Keratinocyte (primary cell): ENCODE results near the gene CCDC86. TPM values are rescaled to one million over a fixed set of nuclear protein-coding genes. Genes with fewer than 3 reads are reported as not detected.

Source experiments
- DNase-seq: peaks from one replicate; pipeline ENCODE4 v3.0.0-alpha.2; 2011; ENCODE audit warnings: low read depth, missing footprints, low spot score
- FAIRE-seq: peaks from 2 replicates; lab custom pipeline; 2011; peaks lifted over from hg19 to GRCh38; lab: Jason Lieb, UNC
- H2AFZ ChIP-seq: 2 replicates; pipeline ENCODE4 v1.6.0; 2012; ENCODE audit warnings: low read length, control low read depth, inconsistent platforms; ENCODE audit not compliant: control insufficient read depth
- H3K27ac ChIP-seq: 2 replicates; pipeline ENCODE4 v1.5.1; 2011; ENCODE audit warnings: low read length; ENCODE audit not compliant: control insufficient read depth, insufficient read depth
- H3K27me3 ChIP-seq: 3 replicates; pipeline ENCODE4 v1.6.0; 2011; ENCODE audit warnings: low read length; ENCODE audit not compliant: control insufficient read depth, insufficient read depth; ENCODE audit errors: extremely low read depth
- H3K36me3 ChIP-seq, 2 experiments: 2 replicates in 1 of 2; 3 replicates in 1 of 2; pipeline ENCODE4 v1.5.1; 2011; ENCODE audit warnings: low read length in 2 of 2, mild to moderate bottlenecking in 1 of 2; ENCODE audit not compliant: control insufficient read depth in 2 of 2, insufficient read depth in 2 of 2; ENCODE audit errors: extremely low read depth in 1 of 2
- H3K4me1 ChIP-seq: 3 replicates; pipeline ENCODE4 v1.5.1; 2011; ENCODE audit warnings: low read length; ENCODE audit not compliant: control insufficient read depth, insufficient read depth; ENCODE audit errors: extremely low read depth
- H3K4me2 ChIP-seq: 3 replicates; pipeline ENCODE4 v1.6.0; 2011; ENCODE audit warnings: low read depth, low read length; ENCODE audit not compliant: control insufficient read depth, insufficient read depth; ENCODE audit errors: extremely low read depth
- H3K4me3 ChIP-seq, 3 experiments: fragments of 200-600 bp in 1 of 3; sonication (generic) in 1 of 3; 2 replicates in 2 of 3; 3 replicates in 1 of 3; pipeline ENCODE4 v1.5.1; 2011 to 2016; ENCODE audit warnings: low read length in 3 of 3, mild to moderate bottlenecking in 3 of 3, control low read depth in 2 of 3, inconsistent platforms in 1 of 3, low read depth in 1 of 3, mixed read lengths in 1 of 3, mixed run types in 1 of 3, moderate library complexity in 1 of 3; ENCODE audit not compliant: control insufficient read depth in 2 of 3, insufficient read depth in 2 of 3; ENCODE audit errors: extremely low read depth in 1 of 3
- H3K79me2 ChIP-seq: 2 replicates; pipeline ENCODE4 v1.6.0; 2012; ENCODE audit warnings: low read length; ENCODE audit not compliant: control insufficient read depth, insufficient read depth
- H3K9ac ChIP-seq: 3 replicates; pipeline ENCODE4 v1.6.0; 2011; ENCODE audit warnings: low read length; ENCODE audit not compliant: control insufficient read depth, insufficient read depth; ENCODE audit errors: extremely low read depth
- H3K9me1 ChIP-seq: 3 replicates; pipeline ENCODE4 v1.6.0; 2011; ENCODE audit warnings: low read length; ENCODE audit not compliant: control insufficient read depth, insufficient read depth; ENCODE audit errors: extremely low read depth
- H3K9me3 ChIP-seq: 2 replicates; pipeline ENCODE4 v1.5.1; 2012; ENCODE audit warnings: low read depth, low read length; ENCODE audit not compliant: control insufficient read depth
- H4K20me1 ChIP-seq: 3 replicates; pipeline ENCODE4 v1.6.0; 2011; ENCODE audit warnings: low read length; ENCODE audit not compliant: control insufficient read depth, insufficient read depth; ENCODE audit errors: extremely low read depth
- CTCF ChIP-seq, 3 experiments: IDR thresholded peaks in 1 of 3; conservative IDR thresholded peaks in 1 of 3; optimal IDR thresholded peaks in 1 of 3; 2 replicates in 2 of 3; 3 replicates in 1 of 3; pipeline versions ENCODE3 to v1.5.1; 2011; ENCODE audit warnings: low read length in 3 of 3, mild to moderate bottlenecking in 3 of 3, moderate library complexity in 2 of 3, control low read depth in 1 of 3, inconsistent platforms in 1 of 3; ENCODE audit not compliant: insufficient read depth in 2 of 3; ENCODE audit errors: extremely low read depth in 1 of 3
- EZH2 ChIP-seq: IDR thresholded peaks from one replicate; pipeline ENCODE4 v1.6.1; 2012; ENCODE audit warnings: inconsistent platforms, mild to moderate bottlenecking, low read length, moderate library complexity
- dilution Hi-C: fragments of 300-500 bp; cut with MboI; formaldehyde crosslinking; loops from one replicate; pipeline ENCODE4 v1.7.0; 2020; ENCODE audit warnings: low sequenced_read_pairs; ENCODE audit not compliant: extremely low pct_ligation_motif_present
- polyA plus RNA-seq, 5 experiments: library from polyadenylated mRNA; depleted of rRNA in 3 of 5; stranded (reverse) in 3 of 5; stranded (forward) in 1 of 5; unstranded in 1 of 5; fragments of >200 nt; gene quantifications; 1 replicate in 1 of 5; 2 replicates in 3 of 5; 3 replicates in 1 of 5; pipeline versions ENCODE4 v1.2.1 to v1.2.3, GENCODE V29; 2011 to 2012; ENCODE audit warnings: missing spikeins in 2 of 5, low read depth in 1 of 5, low replicate concordance in 1 of 5

CCDC86 gene
- polyA plus RNA-seq, 1 donor (not counting 4 experiments of a cell fraction or from before 2014, with no cell fraction given): 29.3 TPM

GRCh38 chr11:60891103-60891741 lies 49.3 kb downstream of the CCDC86 start:
- H4K20me1 ChIP-seq: no peaks in the 10 kb centered on the region
- no peak for TF ChIP-seq EZH2
- TF ChIP-seq CTCF (optimal IDR thresholded peaks at IDR 0.05 in 1 of 3, IDR thresholded peaks at IDR 0.05 in 1 of 3, conservative IDR thresholded peaks at IDR 0.05 in 1 of 3; ENCODE audit: extremely low read depth in 1 of 3, insufficient read depth in 2 of 3, low read length in 3 of 3): no peak
- peaks cover 6 to 22% of the 10 kb centered on the region in 2 experiments for H3K36me3 ChIP-seq
- H3K4me2 ChIP-seq: no peak overlapping the region
- DNase-seq (no peak), FAIRE-seq (no peak)
- H3K27me3 ChIP-seq: no peaks in the 10 kb centered on the region
- no peaks in the 10 kb centered on the region for H3K79me2 ChIP-seq
- H3K9me1 ChIP-seq: no peaks in the 10 kb centered on the region
- H2AFZ ChIP-seq: no peak overlapping the region
- H3K27ac ChIP-seq: no peak overlapping the region
- no peak overlapping the region for H3K9ac ChIP-seq
- no peaks in the 10 kb centered on the region for H3K4me1 ChIP-seq
- no peaks in the 10 kb centered on the region for H3K9me3 ChIP-seq
- dilution Hi-C loops: no loop called here
- no peak overlapping the region for H3K4me3 ChIP-seq

GRCh38 chr11:60895687-60896086 lies 53.8 kb downstream of the CCDC86 start:
- H3K4me3 ChIP-seq: no peak overlapping the region
- no peak overlapping the region for H3K27ac ChIP-seq
- DNase-seq (no peak), FAIRE-seq (no peak)
- no peaks in the 10 kb centered on the region for H3K27me3 ChIP-seq
- H2AFZ ChIP-seq: no peak overlapping the region
- dilution Hi-C loops: no loop called here
- no peaks in the 10 kb centered on the region for H3K9me3 ChIP-seq
- no peaks in the 10 kb centered on the region for H3K79me2 ChIP-seq
- H3K36me3 ChIP-seq: peaks cover 33 to 42% of the 10 kb centered on the region in 2 experiments
- TF ChIP-seq EZH2: no peak
- TF ChIP-seq CTCF (optimal IDR thresholded peaks at IDR 0.05 in 1 of 3, IDR thresholded peaks at IDR 0.05 in 1 of 3, conservative IDR thresholded peaks at IDR 0.05 in 1 of 3; ENCODE audit: extremely low read depth in 1 of 3, insufficient read depth in 2 of 3, low read length in 3 of 3): no peak
- no peak overlapping the region for H3K4me2 ChIP-seq
- H3K9ac ChIP-seq: no peak overlapping the region
- H3K4me1 ChIP-seq: no peaks in the 10 kb centered on the region
- H3K9me1 ChIP-seq: no peaks in the 10 kb centered on the region
- H4K20me1 ChIP-seq: no peaks in the 10 kb centered on the region
